HG02973 (cell line): ENCODE results near the gene RAD51B.

Experiments used
- ATAC-seq: cut with Tn5 transposase; IDR thresholded peaks from one replicate; pipeline ENCODE4 v1.9.1; 2021; ENCODE audit warnings: moderate library complexity; ENCODE audit not compliant: unreplicated experiment

Gene RAD51B

DNA sequence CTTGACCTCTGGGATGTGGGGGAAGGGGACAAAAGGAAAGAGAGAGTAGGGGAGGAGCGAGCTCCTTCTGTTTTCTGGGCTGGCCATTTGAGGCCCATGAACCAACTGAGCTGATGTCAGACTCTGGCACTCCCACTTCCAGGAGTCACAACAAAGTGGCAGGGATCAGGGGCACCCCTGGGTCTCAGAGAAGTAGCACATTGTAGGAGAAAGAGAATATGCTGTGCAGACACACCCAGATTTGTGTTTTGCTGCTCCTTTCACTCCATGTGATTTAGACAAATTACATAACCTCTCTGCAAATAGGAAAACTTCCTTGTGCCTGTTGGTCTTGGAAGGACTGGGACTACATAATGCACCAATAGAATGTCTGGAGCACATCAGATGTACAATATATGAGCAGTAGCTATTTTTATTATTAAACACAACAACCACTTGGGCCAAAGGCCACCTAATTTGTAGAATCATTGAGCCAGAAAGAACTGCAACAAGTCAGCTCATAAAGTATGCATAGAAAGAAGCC is 707.8 kb downstream of the RAD51B start:
- ATAC-seq, result no peak

DNA sequence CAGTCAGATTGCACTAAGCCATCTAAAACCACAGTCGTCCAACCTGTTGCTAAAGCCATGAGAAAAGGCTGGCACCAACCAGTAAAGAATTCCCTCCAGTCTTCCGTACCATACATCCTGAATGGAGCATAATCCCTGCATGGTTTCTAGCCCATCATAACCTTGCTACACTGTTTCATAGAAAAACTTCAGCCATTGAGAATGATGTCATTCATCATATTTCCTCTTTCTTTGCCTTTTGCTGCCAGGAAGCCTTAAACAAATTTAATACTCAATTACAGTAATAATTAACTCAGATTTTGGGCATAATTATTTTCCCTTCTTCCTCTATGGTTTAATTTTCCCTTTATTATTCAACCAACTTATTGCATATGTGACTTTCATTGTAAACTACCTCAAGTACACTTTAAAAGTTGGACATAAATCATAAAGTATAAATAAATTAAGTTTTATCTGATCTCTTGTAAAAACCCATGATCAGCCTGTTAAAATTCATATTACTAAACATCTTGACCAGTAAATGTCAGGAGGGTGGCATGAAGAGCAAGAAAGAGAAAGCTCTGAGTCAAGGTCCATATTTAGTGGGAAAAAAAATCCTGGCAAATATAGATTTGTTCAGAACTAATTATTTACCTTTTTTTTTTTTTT is 708.6 kb downstream of the RAD51B start:
- ATAC-seq, result no peak

DNA sequence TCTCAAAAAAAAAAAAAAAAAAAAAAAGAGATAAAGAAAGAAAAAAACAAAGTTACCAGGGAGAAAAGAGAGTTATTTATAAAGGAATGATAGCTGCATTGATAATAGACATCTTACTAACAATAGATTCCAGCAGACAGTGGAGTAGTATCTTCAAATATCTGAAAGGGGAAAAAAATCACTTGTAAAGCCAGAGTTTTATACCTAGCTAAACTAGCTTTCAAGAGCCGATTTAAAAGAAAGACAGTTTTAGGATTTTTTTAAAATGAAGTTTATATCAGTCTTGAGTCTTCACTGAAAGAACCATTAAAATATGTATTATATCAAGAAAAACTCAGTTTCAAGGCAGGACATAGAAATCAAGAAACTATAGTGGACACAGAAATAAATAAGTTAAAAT is 710.9 kb downstream of the RAD51B start:
- ATAC-seq, result no peak

DNA sequence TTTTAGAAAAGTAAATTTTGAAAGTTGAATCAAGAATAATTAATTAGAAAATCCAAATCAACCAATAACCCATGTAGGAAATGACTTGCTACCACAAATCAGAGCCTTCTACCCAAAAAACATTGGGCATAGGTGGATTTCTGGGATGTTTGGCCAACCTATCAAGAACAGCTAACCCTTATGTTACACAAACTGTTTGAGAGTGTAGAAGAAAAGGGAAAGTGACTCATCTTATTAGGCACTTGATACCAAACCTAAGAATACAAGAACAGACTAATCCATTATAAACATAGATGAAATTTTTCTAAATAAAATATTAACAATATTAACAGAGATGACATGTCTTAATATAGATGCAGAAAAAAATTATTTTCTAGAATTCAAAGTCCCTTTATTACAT is 712.9 kb downstream of the RAD51B start:
- no peak for ATAC-seq

DNA sequence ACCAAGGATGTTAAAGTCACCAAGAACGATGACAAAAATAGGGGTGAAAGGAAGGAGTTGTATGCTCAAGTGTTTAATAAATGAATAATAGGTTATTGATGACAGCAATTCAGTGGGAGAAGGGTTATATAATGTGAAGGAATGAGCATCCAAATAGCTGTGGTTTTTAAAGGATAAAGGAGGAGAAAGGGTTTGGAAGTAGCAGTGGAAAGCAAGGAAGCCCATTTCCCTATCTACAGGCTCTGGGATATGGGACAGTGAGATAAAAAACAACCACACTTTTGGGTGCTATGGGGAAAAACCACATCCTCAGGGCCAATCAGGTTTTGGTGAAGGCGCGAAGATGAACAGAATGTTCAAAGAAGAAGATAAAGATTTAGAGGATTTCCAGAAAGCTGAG is 714.7 kb downstream of the RAD51B start:
- ATAC-seq, result no peak

DNA sequence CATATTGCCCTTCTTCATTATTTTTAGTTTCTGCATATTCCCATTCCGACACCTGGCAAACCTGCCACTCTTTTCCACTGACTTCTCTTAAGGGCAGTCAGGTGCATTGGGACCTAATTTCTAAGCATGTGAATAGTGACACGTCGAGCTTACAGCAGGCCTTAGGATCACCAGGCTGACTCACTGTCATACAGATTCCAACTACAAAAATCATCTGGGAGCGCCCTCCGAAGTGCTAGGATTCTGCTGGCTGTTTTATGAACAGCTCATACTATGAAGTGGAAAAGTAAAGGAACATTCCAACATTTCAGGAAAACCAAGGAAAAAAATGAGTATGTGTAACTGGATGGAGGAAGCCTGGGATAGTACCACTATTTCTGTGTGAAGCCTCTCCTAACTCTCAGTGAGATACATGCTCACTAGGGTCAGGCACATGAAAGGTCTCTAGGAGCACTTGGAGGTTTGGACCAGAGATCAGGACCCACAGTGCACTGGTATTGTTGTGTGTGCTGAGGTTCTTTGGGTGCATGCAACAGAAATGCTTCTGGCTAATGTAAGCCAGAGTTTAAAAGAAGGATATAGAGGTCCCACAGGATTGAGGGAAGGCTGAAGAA is 715.9 kb downstream of the RAD51B start:
- ATAC-seq, result no peak

DNA sequence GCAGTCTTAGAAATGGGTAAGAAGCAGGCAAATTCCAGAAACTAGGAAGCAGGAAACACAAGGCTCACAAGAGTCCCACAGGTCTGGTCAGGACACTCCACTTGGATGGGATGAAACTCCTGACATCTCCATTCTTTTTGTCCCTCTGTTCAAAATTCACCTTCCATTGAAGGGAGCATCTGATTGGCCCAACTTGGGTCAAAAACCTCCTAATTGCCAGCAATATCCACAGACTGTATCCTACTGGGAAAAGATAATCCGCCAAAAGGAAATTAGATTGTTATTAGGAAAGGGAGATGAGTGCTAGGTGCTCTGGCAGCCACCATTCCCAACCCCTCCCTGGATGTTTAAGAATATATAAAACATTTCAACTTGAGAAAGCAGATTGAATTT is 716.4 kb downstream of the RAD51B start:
- no peak for ATAC-seq

DNA sequence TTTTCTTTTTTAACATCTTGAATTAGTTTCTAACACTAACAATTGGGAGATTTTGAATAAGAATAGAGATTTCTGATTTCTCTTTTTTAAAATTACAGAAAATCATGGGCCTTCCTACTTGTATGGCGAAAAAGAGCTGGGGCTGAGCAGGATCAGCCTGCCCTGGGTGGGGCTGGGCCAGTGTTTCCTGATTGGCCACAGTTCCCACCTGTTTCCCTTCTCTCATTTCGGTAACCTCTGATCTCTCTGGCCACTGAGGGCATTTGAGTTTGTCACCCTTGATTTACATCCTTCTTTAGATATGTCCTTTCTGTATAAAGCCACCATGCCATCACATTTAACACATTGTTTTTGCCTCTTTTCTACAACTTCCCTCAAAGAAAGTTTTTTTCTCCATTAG is 719.1 kb downstream of the RAD51B start:
- ATAC-seq, result no peak

DNA sequence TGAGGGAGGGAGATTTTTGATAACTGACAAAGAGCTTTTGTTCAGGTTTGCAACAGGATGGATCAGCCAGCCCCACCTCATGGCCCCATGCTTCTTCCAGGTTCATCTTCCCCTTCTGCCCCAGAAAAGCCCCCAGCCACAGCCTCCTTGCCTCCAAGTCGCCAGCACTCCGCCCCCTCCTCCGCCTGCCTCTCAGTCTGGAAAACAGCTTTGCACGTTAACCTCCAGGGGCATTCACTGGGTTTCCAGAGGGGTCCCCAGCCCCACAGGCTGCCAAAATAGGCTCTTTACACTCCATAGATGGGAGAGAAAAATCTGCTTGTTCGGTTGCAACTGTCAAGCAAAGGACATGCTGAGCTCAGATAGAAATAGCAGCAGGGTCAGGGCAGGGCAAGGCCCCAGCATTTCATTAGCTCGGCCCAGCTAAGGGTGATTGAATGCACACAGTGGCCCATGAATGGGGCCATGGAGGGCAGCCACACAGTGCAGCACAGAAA is 719.7 kb downstream of the RAD51B start:
- ATAC-seq, result no peak

DNA sequence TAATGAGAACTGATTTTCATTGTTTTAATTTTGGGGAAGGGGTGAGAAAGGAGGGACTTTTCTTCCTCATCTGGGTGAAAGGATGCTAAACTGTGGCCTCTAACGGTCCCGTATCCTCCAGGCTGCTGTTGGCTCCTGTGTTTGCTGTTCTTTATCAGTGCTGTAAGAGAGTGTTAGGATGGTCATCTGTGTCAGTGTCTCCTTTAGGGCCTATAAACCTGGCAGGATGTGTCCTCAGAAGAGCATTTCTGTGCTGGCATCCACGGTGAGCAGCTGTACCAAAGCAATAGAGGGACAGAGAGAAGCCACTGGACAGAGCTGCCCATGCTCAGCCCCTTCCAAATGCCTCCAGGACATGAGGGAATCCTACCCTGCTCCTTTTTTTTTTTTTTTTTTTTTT is 720.2 kb downstream of the RAD51B start:
- ATAC-seq, result no peak

DNA sequence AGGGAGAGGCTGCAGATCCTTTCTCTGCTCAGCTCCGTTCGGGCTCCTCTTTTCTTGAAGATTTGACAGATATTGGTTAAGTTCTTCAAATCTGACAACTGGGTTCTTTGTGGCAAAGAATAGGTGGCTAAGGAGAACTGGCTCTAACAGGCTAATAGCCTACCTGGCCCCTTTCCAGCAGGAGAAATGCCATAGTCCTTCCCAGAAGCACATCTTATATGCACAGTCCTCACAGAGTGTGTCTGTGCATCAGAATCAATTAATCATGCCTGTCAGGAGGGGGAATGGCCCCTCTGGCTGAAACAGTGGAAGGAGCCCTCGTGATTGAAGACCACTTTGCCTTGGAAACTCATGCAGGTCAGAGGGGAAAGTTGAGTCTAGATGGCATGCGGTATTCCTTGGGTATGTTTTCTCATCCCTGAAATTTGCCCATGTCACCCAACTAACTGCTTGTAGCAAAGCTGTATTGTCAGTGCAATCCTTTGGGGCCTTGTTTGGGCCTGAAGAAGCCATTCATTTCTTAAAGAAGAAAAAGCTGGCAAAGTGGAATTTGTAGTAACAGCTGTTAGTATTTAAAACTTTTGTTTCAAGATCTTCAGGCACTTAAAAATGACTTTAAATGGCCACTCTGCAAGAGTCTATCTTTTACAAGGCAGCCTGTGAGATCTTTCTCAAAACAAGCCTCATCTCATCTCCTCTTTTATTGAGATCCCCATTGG is 721.8 kb downstream of the RAD51B start:
- no peak for ATAC-seq

DNA sequence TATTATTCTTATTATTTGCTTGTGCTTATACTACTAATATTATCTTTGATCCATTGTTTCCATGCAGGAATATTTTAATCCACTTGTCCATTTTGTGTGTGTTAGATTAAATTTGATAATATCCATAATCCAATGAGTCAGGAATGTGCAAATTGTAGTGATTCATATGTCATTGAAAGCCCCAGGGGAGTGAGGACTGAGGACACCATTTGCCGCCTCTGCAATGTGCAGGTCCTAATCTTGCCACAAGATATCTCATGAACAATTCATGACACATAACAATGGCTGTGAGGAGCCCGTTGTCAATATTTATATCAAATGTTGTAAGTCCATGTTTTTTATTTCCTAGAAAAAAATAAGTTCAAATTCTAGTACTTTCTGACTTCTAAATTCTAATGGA is 722.8 kb downstream of the RAD51B start:
- ATAC-seq, result no peak

DNA sequence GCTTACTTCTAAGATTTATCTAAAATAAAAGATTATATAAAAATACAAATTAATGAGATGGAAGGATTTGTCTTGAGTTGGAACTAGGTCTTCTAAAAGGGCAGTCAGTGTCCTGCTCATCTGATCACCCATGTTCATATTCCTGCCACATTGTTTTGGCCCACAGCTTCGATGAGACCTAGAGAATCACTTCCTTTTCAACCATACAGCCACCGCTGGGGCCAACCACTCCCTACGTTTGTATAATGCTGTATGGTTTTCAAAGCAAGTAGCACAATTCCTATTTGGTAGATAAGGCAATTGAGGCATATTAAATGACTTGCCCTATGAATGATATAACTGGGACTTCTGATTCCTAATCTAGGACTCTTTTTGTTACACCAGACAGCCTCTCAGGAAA is 723.9 kb downstream of the RAD51B start:
- ATAC-seq, result no peak

DNA sequence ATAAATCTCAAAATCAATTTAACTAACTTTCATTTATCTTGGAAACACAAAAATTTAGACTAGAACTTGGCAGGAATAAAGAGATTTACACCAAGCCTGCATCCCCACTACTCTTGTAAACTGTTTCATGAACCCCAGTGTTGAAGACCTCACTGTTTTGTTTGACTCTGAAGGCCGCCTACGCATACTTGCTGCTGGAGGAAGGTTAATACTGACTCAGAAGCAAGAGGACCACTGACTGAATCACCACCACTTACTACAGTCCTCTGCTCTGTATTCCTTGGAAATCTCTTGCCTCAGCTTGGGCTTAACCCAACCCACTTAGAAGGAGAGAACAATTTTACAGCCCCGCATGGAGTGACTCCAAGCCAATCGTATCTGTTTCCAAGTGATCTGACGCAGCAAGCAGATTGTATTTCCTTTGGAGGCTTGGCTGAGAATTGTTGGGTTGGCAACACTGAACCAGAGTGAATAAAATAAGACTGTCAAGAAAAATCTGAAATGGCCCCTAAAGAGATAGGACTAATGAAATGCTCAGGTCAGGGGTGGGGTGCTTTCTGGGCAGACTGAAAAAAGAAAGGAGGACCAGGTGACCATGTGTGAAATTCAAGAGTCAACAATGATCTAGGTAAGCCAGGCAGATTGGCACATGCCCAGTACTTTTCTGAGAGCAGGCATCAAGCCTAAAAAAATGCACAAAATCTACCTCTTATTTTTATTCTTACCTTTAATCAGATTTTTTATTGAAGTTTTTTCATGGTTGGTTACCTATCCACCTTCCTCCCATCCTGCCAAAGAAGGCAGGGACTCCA is 724.7 kb downstream of the RAD51B start:
- ATAC-seq, result no peak

DNA sequence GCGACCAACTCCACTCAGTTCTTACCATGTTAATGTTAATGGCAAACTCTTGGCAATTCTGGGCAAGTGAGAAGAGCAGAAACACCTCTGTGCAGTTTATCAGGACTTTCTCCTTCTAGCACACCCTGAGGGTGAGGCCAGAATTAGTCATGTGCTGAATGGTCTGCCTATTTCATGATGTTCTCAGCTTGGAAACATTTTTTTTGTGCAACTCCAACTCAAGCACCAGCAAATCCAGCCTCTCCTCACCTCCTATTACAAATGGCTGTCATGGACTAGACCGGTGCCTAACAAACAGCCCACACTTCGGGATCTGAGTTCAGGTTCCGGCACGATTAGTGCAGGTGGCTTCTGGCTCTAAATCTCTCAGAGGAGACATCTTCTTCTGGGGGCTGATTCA is 727.3 kb downstream of the RAD51B start:
- no peak for ATAC-seq

DNA sequence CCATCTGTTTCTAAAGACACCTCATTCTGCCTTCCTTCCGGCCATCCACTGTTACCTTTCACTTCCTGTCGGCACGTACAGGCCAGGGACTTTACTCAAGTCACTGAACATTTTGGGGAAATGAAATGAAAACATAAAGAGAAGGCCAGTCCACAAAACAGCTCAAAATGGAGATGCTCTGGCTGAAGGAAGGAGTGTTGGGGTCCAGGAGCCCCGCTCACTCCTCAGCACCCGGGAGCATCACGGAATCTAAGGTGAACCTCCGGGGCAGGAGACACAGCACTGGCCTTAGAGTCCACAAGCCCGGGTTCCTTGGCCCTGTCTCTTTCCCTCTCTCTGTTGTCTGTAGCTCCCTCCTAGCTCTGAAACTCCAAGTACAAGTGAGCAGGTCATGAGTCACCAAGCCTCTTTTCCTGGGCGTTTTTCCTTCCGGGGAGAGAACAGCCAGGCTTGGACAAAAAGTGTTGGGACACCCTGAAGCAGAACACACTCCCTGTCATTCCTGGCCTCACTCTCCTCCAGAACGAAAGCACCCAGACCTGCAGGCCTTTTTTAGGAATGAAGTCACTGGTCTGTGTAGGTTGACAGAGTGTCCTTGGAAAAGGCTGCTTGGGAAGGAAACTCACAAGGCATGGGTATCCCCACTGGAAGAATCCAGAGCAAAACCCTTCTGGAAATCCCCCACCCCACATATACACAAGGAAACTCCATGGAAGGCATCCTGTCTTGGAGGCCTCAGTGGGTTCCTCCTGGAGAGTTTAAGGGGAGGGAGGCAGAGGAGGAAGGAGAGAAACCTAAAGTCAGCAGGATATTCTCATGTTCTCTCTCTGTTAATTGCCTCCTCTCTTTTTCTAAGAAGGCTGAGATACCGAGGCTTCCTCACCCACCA is 728.0 kb downstream of the RAD51B start:
- no peak for ATAC-seq

DNA sequence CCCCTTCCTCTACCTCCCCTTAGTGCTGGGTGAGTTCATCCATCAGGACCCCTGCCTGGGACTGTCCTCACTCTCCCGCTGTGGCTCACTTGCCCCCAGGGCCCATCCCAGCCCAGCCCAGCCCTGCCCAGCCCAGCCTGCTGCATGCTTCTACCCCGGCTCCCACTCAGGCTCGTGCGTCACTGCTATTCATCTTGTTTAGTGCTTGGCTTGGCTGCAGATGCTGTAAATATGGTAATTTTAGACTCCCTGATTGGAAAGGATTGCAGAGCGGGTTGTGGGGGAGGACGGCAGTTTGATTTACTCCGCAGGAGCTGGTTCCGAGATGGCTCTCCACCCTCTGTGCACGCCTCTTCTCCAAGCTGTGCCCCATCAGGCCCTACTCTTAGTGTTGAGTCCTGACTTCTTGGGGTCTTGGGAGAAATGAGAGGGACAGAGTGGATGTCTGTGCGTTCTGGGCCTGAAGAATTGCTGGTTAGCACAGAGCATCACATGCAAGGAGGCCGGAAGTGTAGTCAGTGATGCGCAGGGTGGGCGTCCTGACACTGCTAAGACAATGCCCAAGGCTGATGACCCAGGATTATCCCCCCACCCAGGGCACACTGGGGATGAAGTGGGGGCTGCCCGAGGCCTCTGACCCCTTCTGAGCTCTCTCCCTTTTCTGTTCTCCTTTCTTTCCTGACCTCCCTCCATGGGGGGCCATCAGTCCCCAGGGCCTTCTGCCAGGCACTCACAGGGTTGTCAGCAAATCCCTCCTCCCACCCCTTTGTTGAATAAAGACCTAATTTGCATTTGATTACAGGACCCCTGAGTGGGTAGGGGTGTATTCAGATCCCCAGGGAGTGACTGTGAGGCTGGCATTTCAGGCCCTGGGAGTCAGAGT is 728.9 kb downstream of the RAD51B start:
- no peak for ATAC-seq

DNA sequence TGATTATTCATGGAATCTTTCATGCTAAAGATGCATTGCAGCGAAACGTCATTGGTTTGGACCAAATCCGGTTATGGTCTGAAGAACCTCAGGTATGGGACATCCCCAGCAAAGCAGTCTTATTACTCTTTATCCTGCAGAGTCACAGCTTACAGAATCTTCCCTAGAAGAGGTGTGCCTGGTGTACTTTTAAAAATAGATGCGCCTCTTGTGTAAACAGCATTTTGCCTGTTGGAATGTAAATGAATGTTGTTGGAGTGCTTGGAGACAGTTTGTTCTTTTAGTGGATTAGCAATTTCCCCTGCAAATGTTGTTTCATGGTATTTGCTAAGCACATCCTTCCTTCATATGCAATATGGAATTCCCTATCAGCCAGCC is 730.7 kb downstream of the RAD51B start:
- no peak for ATAC-seq

DNA sequence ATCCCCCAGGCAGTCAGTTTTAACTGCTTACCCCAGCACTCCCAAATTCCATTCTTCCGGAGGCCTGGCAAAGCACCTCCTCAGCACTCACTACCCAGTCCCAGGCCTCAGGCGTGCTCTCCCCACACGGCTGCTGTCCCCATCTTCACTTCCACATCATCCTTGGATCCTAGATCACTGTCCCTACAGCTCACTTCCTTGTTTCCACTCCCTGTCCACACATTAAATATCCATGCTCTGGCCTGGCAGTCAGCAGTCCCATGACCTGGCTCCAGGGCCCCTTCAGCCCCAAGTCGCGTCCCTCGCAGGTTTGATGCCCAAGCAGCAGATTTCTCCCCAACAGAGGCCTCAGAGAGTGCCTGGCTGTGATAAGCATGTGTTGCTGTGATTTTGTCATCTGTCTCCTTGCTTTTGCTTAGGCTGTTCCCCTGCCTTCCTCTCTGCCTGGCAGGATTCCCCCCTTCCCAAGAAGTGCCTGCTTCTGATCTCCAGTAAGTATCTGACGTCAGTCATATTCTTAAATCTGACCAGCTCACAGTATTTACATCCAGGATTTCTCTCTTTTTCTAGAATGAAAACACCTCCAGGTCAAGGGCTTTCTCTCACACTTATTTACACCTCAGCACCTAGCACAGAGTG is 731.6 kb downstream of the RAD51B start:
- no peak for ATAC-seq
